Keratinocyte (primary cell): ENCODE measurements around the gene DENND4B. TPM values are rescaled to one million over a fixed set of nuclear protein-coding genes. Genes with fewer than 3 reads are reported as not detected.

ENCODE experiments used
- DNase-seq: peaks from one replicate; pipeline ENCODE4 v3.0.0-alpha.2; 2011; ENCODE audit warnings: low read depth, missing footprints, low spot score
- FAIRE-seq: peaks from 2 replicates; lab custom pipeline; 2011; peaks lifted over from hg19 to GRCh38; lab: Jason Lieb, UNC
- H2AFZ ChIP-seq: 2 replicates; pipeline ENCODE4 v1.6.0; 2012; ENCODE audit warnings: low read length, control low read depth, inconsistent platforms; ENCODE audit not compliant: control insufficient read depth
- H3K27ac ChIP-seq: 2 replicates; pipeline ENCODE4 v1.5.1; 2011; ENCODE audit warnings: low read length; ENCODE audit not compliant: control insufficient read depth, insufficient read depth
- H3K27me3 ChIP-seq: 3 replicates; pipeline ENCODE4 v1.6.0; 2011; ENCODE audit warnings: low read length; ENCODE audit not compliant: control insufficient read depth, insufficient read depth; ENCODE audit errors: extremely low read depth
- H3K36me3 ChIP-seq, 2 experiments: 2 replicates in 1 of 2; 3 replicates in 1 of 2; pipeline ENCODE4 v1.5.1; 2011; ENCODE audit warnings: low read length in 2 of 2, mild to moderate bottlenecking in 1 of 2; ENCODE audit not compliant: control insufficient read depth in 2 of 2, insufficient read depth in 2 of 2; ENCODE audit errors: extremely low read depth in 1 of 2
- H3K4me1 ChIP-seq: 3 replicates; pipeline ENCODE4 v1.5.1; 2011; ENCODE audit warnings: low read length; ENCODE audit not compliant: control insufficient read depth, insufficient read depth; ENCODE audit errors: extremely low read depth
- H3K4me2 ChIP-seq: 3 replicates; pipeline ENCODE4 v1.6.0; 2011; ENCODE audit warnings: low read depth, low read length; ENCODE audit not compliant: control insufficient read depth, insufficient read depth; ENCODE audit errors: extremely low read depth
- H3K4me3 ChIP-seq, 3 experiments: fragments of 200-600 bp in 1 of 3; sonication (generic) in 1 of 3; 2 replicates in 2 of 3; 3 replicates in 1 of 3; pipeline ENCODE4 v1.5.1; 2011 to 2016; ENCODE audit warnings: low read length in 3 of 3, mild to moderate bottlenecking in 3 of 3, control low read depth in 2 of 3, inconsistent platforms in 1 of 3, low read depth in 1 of 3, mixed read lengths in 1 of 3, mixed run types in 1 of 3, moderate library complexity in 1 of 3; ENCODE audit not compliant: control insufficient read depth in 2 of 3, insufficient read depth in 2 of 3; ENCODE audit errors: extremely low read depth in 1 of 3
- H3K79me2 ChIP-seq: 2 replicates; pipeline ENCODE4 v1.6.0; 2012; ENCODE audit warnings: low read length; ENCODE audit not compliant: control insufficient read depth, insufficient read depth
- H3K9ac ChIP-seq: 3 replicates; pipeline ENCODE4 v1.6.0; 2011; ENCODE audit warnings: low read length; ENCODE audit not compliant: control insufficient read depth, insufficient read depth; ENCODE audit errors: extremely low read depth
- H3K9me1 ChIP-seq: 3 replicates; pipeline ENCODE4 v1.6.0; 2011; ENCODE audit warnings: low read length; ENCODE audit not compliant: control insufficient read depth, insufficient read depth; ENCODE audit errors: extremely low read depth
- H3K9me3 ChIP-seq: 2 replicates; pipeline ENCODE4 v1.5.1; 2012; ENCODE audit warnings: low read depth, low read length; ENCODE audit not compliant: control insufficient read depth
- H4K20me1 ChIP-seq: 3 replicates; pipeline ENCODE4 v1.6.0; 2011; ENCODE audit warnings: low read length; ENCODE audit not compliant: control insufficient read depth, insufficient read depth; ENCODE audit errors: extremely low read depth
- CTCF ChIP-seq, 3 experiments: IDR thresholded peaks in 1 of 3; conservative IDR thresholded peaks in 1 of 3; optimal IDR thresholded peaks in 1 of 3; 2 replicates in 2 of 3; 3 replicates in 1 of 3; pipeline versions ENCODE3 to v1.5.1; 2011; ENCODE audit warnings: low read length in 3 of 3, mild to moderate bottlenecking in 3 of 3, moderate library complexity in 2 of 3, control low read depth in 1 of 3, inconsistent platforms in 1 of 3; ENCODE audit not compliant: insufficient read depth in 2 of 3; ENCODE audit errors: extremely low read depth in 1 of 3
- EZH2 ChIP-seq: IDR thresholded peaks from one replicate; pipeline ENCODE4 v1.6.1; 2012; ENCODE audit warnings: inconsistent platforms, mild to moderate bottlenecking, low read length, moderate library complexity
- dilution Hi-C: fragments of 300-500 bp; cut with MboI; formaldehyde crosslinking; loops from one replicate; pipeline ENCODE4 v1.7.0; 2020; ENCODE audit warnings: low sequenced_read_pairs; ENCODE audit not compliant: extremely low pct_ligation_motif_present
- polyA plus RNA-seq, 5 experiments: library from polyadenylated mRNA; depleted of rRNA in 3 of 5; stranded (reverse) in 3 of 5; stranded (forward) in 1 of 5; unstranded in 1 of 5; fragments of >200 nt; gene quantifications; 1 replicate in 1 of 5; 2 replicates in 3 of 5; 3 replicates in 1 of 5; pipeline versions ENCODE4 v1.2.1 to v1.2.3, GENCODE V29; 2011 to 2012; ENCODE audit warnings: missing spikeins in 2 of 5, low read depth in 1 of 5, low replicate concordance in 1 of 5

The DENND4B gene
- polyA plus RNA-seq, 1 donor (not counting 4 experiments of a cell fraction or from before 2014, with no cell fraction given), result 7.9 TPM

- TF ChIP-seq CTCF (optimal IDR thresholded peaks at IDR 0.05 in 1 of 3, IDR thresholded peaks at IDR 0.05 in 1 of 3, conservative IDR thresholded peaks at IDR 0.05 in 1 of 3; ENCODE audit: extremely low read depth in 1 of 3, insufficient read depth in 2 of 3, low read length in 3 of 3), result no peak
- TF ChIP-seq EZH2, result no peak
- Histone ChIP-seq H3K36me3 (peaks cover 0 to 8% of the 10 kb centered on the region in 2 experiments), H4K20me1 (no peaks in the 10 kb centered on the region), H3K9ac (no peak overlapping the region), H3K27ac (no peak overlapping the region), H3K79me2 (peaks cover 8% of the 10 kb centered on the region), H3K27me3 (no peaks in the 10 kb centered on the region), H3K4me3 (no peak overlapping the region), H2AFZ (no peak overlapping the region), H3K9me3 (no peaks in the 10 kb centered on the region), H3K9me1 (no peaks in the 10 kb centered on the region), H3K4me2 (no peak overlapping the region), H3K4me1 (peaks cover 8% of the 10 kb centered on the region)
- dilution Hi-C loops, result no loop called here
- FAIRE-seq (no peak), DNase-seq (no peak)
These were observed 20.1 kb downstream of the DENND4B start for GRCh38 chr1:153926405-153926804.

- Histone ChIP-seq H3K4me3 (peak within 1 kb of the TSS; percentile 56 to 92 (median 86)), H2AFZ (peak within 1 kb of the TSS; percentile 98), H3K9me3 (no peaks in the 10 kb centered on the region), H3K9me1 (no peaks in the 10 kb centered on the region), H3K27ac (peak within 1 kb of the TSS; percentile 83), H3K36me3 (peaks cover 0 to 3% of the 10 kb centered on the region in 2 experiments), H3K4me1 (peaks cover 22% of the 10 kb centered on the region), H3K9ac (peak within 1 kb of the TSS; percentile 87), H3K27me3 (no peaks in the 10 kb centered on the region), H4K20me1 (peaks cover 10% of the 10 kb centered on the region), H3K79me2 (peaks cover 39% of the 10 kb centered on the region), H3K4me2 (peak within 1 kb of the TSS; percentile 99)
- dilution Hi-C loops, result no loop called here
- TF ChIP-seq EZH2, result no peak
- TF ChIP-seq CTCF (optimal IDR thresholded peaks at IDR 0.05 in 1 of 3, IDR thresholded peaks at IDR 0.05 in 1 of 3, conservative IDR thresholded peaks at IDR 0.05 in 1 of 3; ENCODE audit: extremely low read depth in 1 of 3, insufficient read depth in 2 of 3, low read length in 3 of 3), result no peak
- no peak for FAIRE-seq
- peak; percentile 98 for DNase-seq
These were observed 23.3 kb downstream of the DENND4B start, which contains the start of gene GATAD2B for GRCh38 chr1:153922972-153923925. GATAD2B (minus strand) TSS chr1:153922972; CDS start chr1:153828347, 94,625 bp downstream.
